ENCODE data around the gene GPC3.
"Not testable (repeated sequence)": the region's sequence is repeated elsewhere in the genome, so short reads cannot be mapped to it uniquely, and the experiment has no call there.

GPC3 gene

GRCh38 chrX:133836561-133836960, 148.8 kb downstream of the GPC3 start:
- DNase-seq: no peak

GRCh38 chrX:133834771-133835170, 150.6 kb downstream of the GPC3 start:
- no peak for DNase-seq

- no peak for DNase-seq
Measured at GRCh38 chrX:133819546-133819945, 165.8 kb downstream of the GPC3 start.

GRCh38 chrX:133818019-133818418, 167.4 kb downstream of the GPC3 start:
- DNase-seq: no peak

- DNase-seq: no peak
Measured at GRCh38 chrX:133815496-133815895, 169.9 kb downstream of the GPC3 start.

GRCh38 chrX:133813971-133814370, 171.4 kb downstream of the GPC3 start:
- DNase-seq: no peak

- no peak for DNase-seq
Measured at GRCh38 chrX:133812402-133812801, 173.0 kb downstream of the GPC3 start.

GRCh38 chrX:133810925-133811324, 174.5 kb downstream of the GPC3 start:
- DNase-seq: no peak

GRCh38 chrX:133804072-133804471, 181.3 kb downstream of the GPC3 start:
- DNase-seq: no peak

GRCh38 chrX:133796282-133796681, 189.1 kb downstream of the GPC3 start:
- DNase-seq: no peak

- DNase-seq: no peak
Measured at GRCh38 chrX:133794126-133794525, 191.3 kb downstream of the GPC3 start.

- no peak for DNase-seq
Measured at GRCh38 chrX:133793626-133794025, 191.8 kb downstream of the GPC3 start.

- DNase-seq: peak; percentile 40 to 63
Measured at GRCh38 chrX:133792198-133792953, 193.0 kb downstream of the GPC3 start.

- no peak for DNase-seq
Measured at GRCh38 chrX:133789829-133790228, 195.6 kb downstream of the GPC3 start.

GRCh38 chrX:133786382-133786781, 199.0 kb downstream of the GPC3 start:
- DNase-seq: no peak

GRCh38 chrX:133783274-133783673, 202.1 kb downstream of the GPC3 start:
- no peak for DNase-seq

GRCh38 chrX:133781174-133781573, 204.2 kb downstream of the GPC3 start:
- no peak for DNase-seq

GRCh38 chrX:133776072-133776471, 209.3 kb downstream of the GPC3 start:
- no peak for DNase-seq

- no peak for DNase-seq
Measured at GRCh38 chrX:133774807-133775206, 210.6 kb downstream of the GPC3 start.

GRCh38 chrX:133771086-133771646, 214.2 kb downstream of the GPC3 start:
- DNase-seq: no peak

- not testable (repeated sequence) for DNase-seq
Measured at GRCh38 chrX:133762976-133763548, 222.3 kb downstream of the GPC3 start.

- no peak for DNase-seq
Measured at GRCh38 chrX:133754657-133755056, 230.7 kb downstream of the GPC3 start.

- DNase-seq: no peak
Measured at GRCh38 chrX:133749951-133750350, 235.4 kb downstream of the GPC3 start.

GRCh38 chrX:133749370-133749769, 236.0 kb downstream of the GPC3 start:
- DNase-seq: peak; percentile 51 to 52
